HG02610 (cell line): ENCODE data around the gene GABARAPL2.
"Not testable (repeated sequence)": the region's sequence is repeated elsewhere in the genome, so short reads cannot be mapped to it uniquely, and the experiment has no call there.

Experiments used
- ATAC-seq: cut with Tn5 transposase; IDR thresholded peaks from one replicate; pipeline ENCODE4 v1.9.1; 2021; ENCODE audit warnings: mild to moderate bottlenecking, moderate library complexity; ENCODE audit not compliant: unreplicated experiment

GABARAPL2 gene, protein sequence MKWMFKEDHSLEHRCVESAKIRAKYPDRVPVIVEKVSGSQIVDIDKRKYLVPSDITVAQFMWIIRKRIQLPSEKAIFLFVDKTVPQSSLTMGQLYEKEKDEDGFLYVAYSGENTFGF

GRCh38 chr16:75566040-75566757 is at the start of gene GABARAPL2:
Gene GABARAPL2 (plus strand): TSS chr16:75566379. CDS start chr16:75566487, 108 bp downstream.
- ATAC-seq: peak; percentile 66

DNA sequence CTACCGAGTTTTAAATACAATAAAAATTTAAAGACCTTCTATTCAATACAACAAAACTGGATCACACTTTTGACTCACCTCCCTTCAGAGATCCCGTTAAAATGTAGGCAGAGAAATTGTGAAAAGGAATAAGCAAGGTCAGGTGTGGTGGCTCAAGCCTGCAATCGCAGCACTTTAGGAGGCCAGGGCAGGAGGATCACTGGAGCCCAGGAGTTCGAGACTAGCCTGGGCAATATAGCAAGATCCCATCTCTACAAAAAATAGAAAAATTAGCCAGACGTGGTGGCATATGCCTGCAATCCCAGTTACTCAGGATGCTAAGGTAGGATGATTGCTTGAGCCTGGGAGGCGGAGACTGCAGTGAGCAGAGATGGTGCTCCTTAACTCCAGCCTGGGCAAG is 47.0 kb upstream of the GABARAPL2 start:
- ATAC-seq: no peak

GRCh38 chr16:75526032-75526790 is 40.0 kb upstream of the GABARAPL2 start:
- ATAC-seq: no peak

- no peak for ATAC-seq
Observed at GRCh38 chr16:75527825-75528299, 38.3 kb upstream of the GABARAPL2 start.

DNA sequence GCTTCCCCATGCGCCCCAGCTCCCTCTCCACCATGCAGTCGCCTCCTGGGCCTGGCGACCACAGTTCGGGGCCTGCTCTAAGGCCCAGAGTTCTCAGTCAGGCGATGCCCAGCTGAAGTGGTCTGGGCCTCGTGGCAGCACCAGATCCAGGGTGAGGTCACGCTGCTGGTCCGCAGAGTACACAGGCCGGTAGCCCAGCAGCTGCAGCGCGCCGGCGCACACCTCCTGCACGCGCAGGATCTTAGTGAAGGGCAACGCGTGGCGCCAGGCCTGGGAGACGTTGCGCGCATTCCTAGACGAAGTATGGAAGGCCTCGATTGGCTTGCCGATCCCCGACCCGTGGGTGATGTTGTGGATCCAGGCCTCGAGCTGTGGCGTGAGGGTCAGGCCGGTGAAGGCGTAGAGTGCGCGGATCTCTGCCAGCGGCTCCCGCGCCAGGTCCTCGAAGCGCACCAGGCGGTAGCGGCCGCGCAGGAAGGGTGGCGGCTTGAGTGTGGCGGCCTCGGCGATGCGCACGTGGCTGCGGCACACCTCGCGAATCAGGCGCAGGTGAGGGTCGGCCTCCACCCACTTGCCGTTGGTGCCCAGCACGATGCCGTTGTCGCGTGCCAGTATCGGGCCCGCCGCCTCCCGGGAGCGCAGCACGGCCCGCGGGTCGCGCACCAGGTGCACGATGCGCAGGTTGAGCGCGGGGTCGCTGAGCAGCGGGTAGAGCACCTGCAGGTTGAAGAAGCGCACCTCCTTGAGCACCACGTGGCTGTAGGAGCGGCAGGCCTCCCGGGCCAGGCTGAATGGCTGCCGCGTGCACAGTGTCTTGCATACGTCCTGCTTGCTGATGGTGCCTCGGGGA is 36.9 kb upstream of the GABARAPL2 start:
- no peak for ATAC-seq

DNA sequence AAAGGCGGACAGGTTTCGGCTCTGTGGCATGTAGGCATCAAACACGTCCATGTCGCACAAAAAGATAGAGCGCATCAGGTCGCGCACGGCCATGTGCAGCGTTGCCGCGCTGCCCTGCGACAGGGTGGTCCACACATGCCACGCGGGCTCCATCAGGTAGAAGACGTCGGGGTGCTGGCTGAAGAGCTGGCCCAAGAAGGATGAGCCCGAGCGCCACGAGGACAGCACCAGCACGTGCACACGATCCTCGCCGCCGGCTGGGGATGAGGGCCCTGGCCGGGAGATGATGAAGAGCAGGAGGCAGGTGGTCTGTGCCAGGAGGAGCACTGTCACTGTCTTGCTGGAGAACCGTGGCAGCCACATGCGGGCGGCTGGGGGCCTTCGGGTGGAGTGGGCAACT is 36.2 kb upstream of the GABARAPL2 start:
- no peak for ATAC-seq

GRCh38 chr16:75532142-75532765 is 33.9 kb upstream of the GABARAPL2 start:
- no peak for ATAC-seq

- ATAC-seq: no peak
Observed at GRCh38 chr16:75532791-75533190, 33.4 kb upstream of the GABARAPL2 start.

DNA sequence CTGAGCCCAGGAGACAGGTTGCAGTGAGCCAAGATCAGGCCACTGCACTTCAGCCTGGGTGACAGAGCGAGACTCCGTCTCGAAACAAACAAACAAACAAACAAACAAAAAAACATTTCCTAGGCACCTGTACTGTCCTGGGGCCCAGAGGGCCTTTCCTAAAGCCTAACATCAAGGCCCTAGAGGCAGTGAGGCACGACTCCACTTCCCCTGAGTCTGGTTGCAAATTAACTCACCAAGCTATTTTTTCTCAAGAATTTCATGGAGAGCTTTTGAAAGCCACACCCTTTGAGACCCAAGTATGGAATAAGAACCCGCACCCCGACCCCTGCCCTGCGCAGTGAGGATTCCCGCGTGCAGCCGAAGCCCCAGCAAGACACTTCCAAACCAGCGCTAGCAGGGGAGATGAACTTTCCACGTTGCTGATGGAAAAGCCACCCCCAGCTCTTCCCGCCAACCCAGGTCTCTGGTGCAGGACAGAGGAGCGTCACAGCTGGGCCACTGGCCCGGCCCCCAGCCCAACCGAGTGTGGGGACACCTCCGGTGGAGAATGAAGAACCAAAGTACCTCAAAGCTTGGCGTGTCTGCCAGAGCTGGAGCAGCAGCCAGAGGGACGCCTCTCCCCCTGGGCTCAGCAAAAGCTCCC is 31.5 kb upstream of the GABARAPL2 start:
- peak; percentile 53 for ATAC-seq

GRCh38 chr16:75535211-75535843 is 30.9 kb upstream of the GABARAPL2 start:
- ATAC-seq: no peak

GRCh38 chr16:75535901-75536300 is 30.3 kb upstream of the GABARAPL2 start, which contains the start of gene CHST5:
Gene CHST5 (minus strand): TSS chr16:75536108. CDS start chr16:75530384, 5,724 bp downstream.
- no peak for ATAC-seq

GRCh38 chr16:75537776-75538175 is 28.4 kb upstream of the GABARAPL2 start:
- no peak for ATAC-seq

DNA sequence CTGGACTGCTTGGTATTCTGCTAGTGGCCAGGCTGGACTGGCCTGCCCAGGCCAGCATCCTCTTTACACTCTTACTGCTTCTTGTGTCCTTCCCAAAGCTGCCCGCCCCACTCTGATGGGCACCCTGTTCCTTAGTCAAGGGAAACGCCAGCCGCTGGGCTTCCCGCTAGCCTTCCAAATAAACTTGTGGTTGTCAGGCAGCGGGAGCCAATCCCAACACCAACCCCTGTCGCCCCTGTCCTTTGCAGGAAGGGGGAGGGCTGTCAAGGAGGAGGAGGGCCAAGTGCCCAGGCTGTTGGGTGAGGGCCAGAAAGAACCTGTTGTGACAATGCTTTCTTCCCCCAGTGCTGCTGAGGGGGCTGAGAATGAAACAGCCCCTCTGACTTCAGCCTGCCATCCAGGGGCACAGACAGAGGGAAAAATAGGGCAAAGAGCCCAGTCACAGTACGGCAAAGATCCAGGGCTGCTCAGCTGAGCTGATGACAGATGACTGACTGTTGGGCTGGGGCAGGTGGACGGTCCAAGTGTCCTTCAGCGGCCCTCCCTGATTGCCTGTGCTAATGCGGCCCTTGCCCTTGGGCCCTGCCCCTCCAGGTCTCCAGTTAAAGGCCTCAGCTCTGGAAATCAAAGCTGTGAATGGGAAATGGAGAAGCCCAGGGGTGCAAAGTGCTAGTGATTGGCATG is 27.2 kb upstream of the GABARAPL2 start:
- not testable (repeated sequence) for ATAC-seq

GRCh38 chr16:75541236-75541635 is 24.9 kb upstream of the GABARAPL2 start:
- ATAC-seq: no peak

- not testable (repeated sequence) for ATAC-seq
Observed at GRCh38 chr16:75542462-75542861, 23.7 kb upstream of the GABARAPL2 start.

DNA sequence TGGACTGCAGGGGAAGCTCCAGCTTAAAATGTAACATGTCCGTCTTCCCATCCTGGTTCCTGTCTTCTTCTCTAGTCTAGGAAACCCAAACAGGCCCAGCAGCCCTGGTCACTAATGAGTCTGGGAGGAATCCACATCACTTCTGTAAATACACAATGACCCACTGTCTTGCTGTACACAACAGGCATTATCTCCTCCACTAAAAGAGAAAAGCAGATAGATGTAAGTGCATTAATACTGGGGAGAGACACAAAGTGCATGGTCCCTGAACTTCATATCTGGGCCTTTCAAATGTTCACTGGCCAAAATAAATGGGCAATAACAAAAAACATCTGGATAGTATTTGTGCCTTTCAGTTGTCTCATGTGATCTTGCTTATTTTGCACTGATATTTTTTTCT is 20.3 kb upstream of the GABARAPL2 start:
- ATAC-seq: not testable (repeated sequence)

DNA sequence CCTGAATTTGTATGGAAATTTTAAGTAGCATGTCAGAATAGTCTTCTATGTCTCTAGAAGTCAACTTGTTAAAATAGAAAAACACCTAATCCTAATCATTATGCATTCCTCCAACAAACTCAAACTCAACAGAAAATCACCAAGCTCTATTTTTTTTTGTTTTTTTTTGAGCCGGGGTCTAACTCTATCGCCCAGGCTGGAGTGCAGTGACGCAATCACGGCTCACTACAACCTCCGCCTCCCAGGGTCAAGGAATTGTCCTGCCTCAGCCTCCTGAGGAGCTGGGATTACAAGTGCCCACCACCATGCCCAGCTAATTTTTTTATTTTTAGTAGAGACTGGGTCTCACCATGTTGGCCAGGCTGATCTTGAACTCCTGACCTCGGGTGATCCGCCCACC is 19.9 kb upstream of the GABARAPL2 start:
- no peak for ATAC-seq

DNA sequence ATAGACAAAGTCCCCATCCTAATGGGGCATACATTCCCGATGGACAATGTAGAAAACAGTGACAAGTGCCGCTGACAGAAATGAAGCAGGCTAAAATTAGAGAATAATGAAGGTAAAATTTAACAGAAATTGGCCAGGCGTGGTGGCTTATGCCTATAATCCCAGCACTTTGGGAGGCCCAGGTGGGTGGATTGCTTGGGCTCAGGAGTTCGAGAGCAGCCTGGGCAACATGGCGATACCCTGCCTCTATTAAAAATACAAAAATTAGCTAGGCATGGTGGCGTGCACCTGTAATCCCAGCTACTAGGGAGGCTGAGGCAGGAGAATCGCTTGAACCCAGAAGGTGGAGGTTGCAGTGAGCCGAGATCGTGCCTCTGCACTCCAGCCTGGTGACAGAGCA is 17.7 kb upstream of the GABARAPL2 start:
- ATAC-seq: not testable (repeated sequence)

- ATAC-seq: peak; percentile 93
Observed at GRCh38 chr16:75550211-75550662, 15.9 kb upstream of the GABARAPL2 start.
